ENCODE results near the gene VWA2. TPM values are rescaled to one million over a fixed set of nuclear protein-coding genes. Genes with fewer than 3 reads are reported as not detected.

Gene VWA2
- total and polyA plus RNA-seq, 2 donors (not counting 3 experiments of a cell fraction or from before 2014, with no cell fraction given): not detected

- dilution Hi-C loops (cut with MboI; ENCODE audit: extremely low pct_ligation_motif_present, low sequenced_read_pairs): no loop called here
- BruUV-seq (replicated peaks): no TSS peak
- Histone ChIP-seq H3K27ac (ENCODE audit: insufficient read depth, low read depth, low read length) (no peak overlapping the region), H3K4me1 (ENCODE audit: control insufficient read depth, extremely low read depth, insufficient read depth, low read length) (no peaks in the 10 kb centered on the region), H3K9me1 (replicated peaks; ENCODE audit: control insufficient read depth, extremely low read depth, insufficient read depth, low read length) (no peaks in the 10 kb centered on the region), H3K27me3 (ENCODE audit: control insufficient read depth in 2 of 2, insufficient read depth in 2 of 2, low read length in 2 of 2) (peaks cover 2 to 5% of the 10 kb centered on the region in 2 experiments), H3K9ac (replicated peaks; ENCODE audit: extremely low read depth, insufficient read depth, low read length) (no peak overlapping the region), H3K9me3 (replicated peaks; ENCODE audit: control insufficient read depth, insufficient read depth, low read length) (no peaks in the 10 kb centered on the region), H3K79me2 (ENCODE audit: control insufficient read depth, insufficient read depth, low read length) (no peaks in the 10 kb centered on the region), H4K20me1 (replicated peaks; ENCODE audit: control insufficient read depth, extremely low read depth, insufficient read depth, low read length) (no peaks in the 10 kb centered on the region), H3K4me3 (replicated peaks in 1 of 3; ENCODE audit: insufficient read depth in 1 of 3, low read depth in 1 of 3, low read length in 3 of 3) (no peak overlapping the region), H3K36me3 (ENCODE audit: control insufficient read depth in 2 of 2, extremely low read depth in 1 of 2, insufficient read depth in 2 of 2, low read length in 2 of 2) (no peaks in the 10 kb centered on the region), H2AFZ (ENCODE audit: low read depth, low read length) (no peak overlapping the region), H3K4me2 (ENCODE audit: insufficient read depth, low read length) (no peak overlapping the region)
- TF ChIP-seq FOS (IDR thresholded peaks at IDR 0.05; ENCODE audit: borderline replicate concordance, insufficient read depth, low read length): no peak
- TF ChIP-seq CTCF (IDR thresholded peaks at IDR 0.05; ENCODE audit: extremely low read depth in 1 of 2, insufficient read depth in 1 of 2, low read depth in 1 of 2, low read length in 2 of 2): no peak
- TF ChIP-seq POLR2AphosphoS5 (IDR thresholded peaks at IDR 0.05; ENCODE audit: insufficient read depth, low read depth, low read length): no peak
- FAIRE-seq: no peak
- intact Hi-C loops (cut with micrococcal nuclease): no loop called here
- ChIA-PET POLR2A (no interaction called here), CTCF (no interaction called here)
- DNase-seq (ENCODE audit: low read depth, low spot score): no peak
These were observed 72.0 kb downstream of the VWA2 start for GRCh38 chr10:114311023-114311422.

GRCh38 chr10:114311496-114312209 is 72.6 kb downstream of the VWA2 start:
- peaks cover 2 to 6% of the 10 kb centered on the region in 2 experiments for H3K27me3 ChIP-seq (ENCODE audit: control insufficient read depth in 2 of 2, insufficient read depth in 2 of 2, low read length in 2 of 2)
- CTCF ChIA-PET: no interaction called here
- no peaks in the 10 kb centered on the region for H3K79me2 ChIP-seq (ENCODE audit: control insufficient read depth, insufficient read depth, low read length)
- no peak overlapping the region for H3K4me2 ChIP-seq (ENCODE audit: insufficient read depth, low read length)
- no peak for DNase-seq (ENCODE audit: low read depth, low spot score)
- H4K20me1 ChIP-seq (replicated peaks; ENCODE audit: control insufficient read depth, extremely low read depth, insufficient read depth, low read length): no peaks in the 10 kb centered on the region
- H3K9ac ChIP-seq (replicated peaks; ENCODE audit: extremely low read depth, insufficient read depth, low read length): no peak overlapping the region
- H3K9me1 ChIP-seq (replicated peaks; ENCODE audit: control insufficient read depth, extremely low read depth, insufficient read depth, low read length): no peaks in the 10 kb centered on the region
- no peak for FAIRE-seq
- no peak overlapping the region for H3K27ac ChIP-seq (ENCODE audit: insufficient read depth, low read depth, low read length)
- H3K9me3 ChIP-seq (replicated peaks; ENCODE audit: control insufficient read depth, insufficient read depth, low read length): no peaks in the 10 kb centered on the region
- no peak overlapping the region for H3K4me3 ChIP-seq (replicated peaks in 1 of 3; ENCODE audit: insufficient read depth in 1 of 3, low read depth in 1 of 3, low read length in 3 of 3)
- BruUV-seq (replicated peaks): no TSS peak
- H3K36me3 ChIP-seq (ENCODE audit: control insufficient read depth in 2 of 2, extremely low read depth in 1 of 2, insufficient read depth in 2 of 2, low read length in 2 of 2): no peaks in the 10 kb centered on the region
- no peak overlapping the region for H2AFZ ChIP-seq (ENCODE audit: low read depth, low read length)
- H3K4me1 ChIP-seq (ENCODE audit: control insufficient read depth, extremely low read depth, insufficient read depth, low read length): no peaks in the 10 kb centered on the region
- TF ChIP-seq CTCF (IDR thresholded peaks at IDR 0.05; ENCODE audit: extremely low read depth in 1 of 2, insufficient read depth in 1 of 2, low read depth in 1 of 2, low read length in 2 of 2) (no peak), MAX (IDR thresholded peaks at IDR 0.05; ENCODE audit: insufficient read depth, insufficient read length) (no peak), GATA2 (IDR thresholded peaks at IDR 0.05; ENCODE audit: insufficient read depth, insufficient read length, low read depth, low read length) (no peak), POLR2A (IDR thresholded peaks at IDR 0.05; ENCODE audit: low read depth, low read length) (no peak), JUN (IDR thresholded peaks at IDR 0.05; ENCODE audit: borderline replicate concordance, insufficient read depth, insufficient read length, low read depth) (no peak), MYC (IDR thresholded peaks at IDR 0.05; ENCODE audit: low read depth, low read length) (no peak), EZH2 (IDR thresholded peaks at IDR 0.05; ENCODE audit: borderline replicate concordance, low read depth, low read length, severe bottlenecking) (no peak)
- dilution Hi-C loops (cut with MboI; ENCODE audit: extremely low pct_ligation_motif_present, low sequenced_read_pairs) (no loop called here), intact Hi-C loops (cut with micrococcal nuclease) (no loop called here)
- POLR2A ChIA-PET: no interaction called here
